HepG2 (cell line): Measurements from ENCODE around the gene FGA. TPM values are rescaled to one million over a fixed set of nuclear protein-coding genes. Genes with fewer than 3 reads are reported as not detected.

Source experiments
- ATF7-NPFF ChIP-seq: sonication (generic); formaldehyde crosslinking; IDR thresholded peaks from 2 replicates; pipeline ENCODE4 v1.8.1; 2023; ENCODE audit warnings: mild to moderate bottlenecking, low read depth, missing genetic modification reagents, moderate library complexity
- BCL6 ChIP-seq: IDR thresholded peaks from 2 replicates; pipeline ENCODE4 v1.6.1; 2016; ENCODE audit warnings: missing genetic modification reagents, missing compliant biosample characterization
- EZH2 ChIP-seq: conservative IDR thresholded peaks from 2 replicates; pipeline ENCODE4 v1.6.1; 2012; ENCODE audit warnings: mild to moderate bottlenecking, low read depth, low read length, moderate library complexity
- GLI4 ChIP-seq: sonication (generic); formaldehyde crosslinking; IDR thresholded peaks from 2 replicates; pipeline ENCODE4 v1.5.1; 2020; ENCODE audit warnings: missing genetic modification reagents, mild to moderate bottlenecking, moderate library complexity, borderline replicate concordance
- HOXA3 ChIP-seq: sonication (generic); formaldehyde crosslinking; IDR thresholded peaks from 2 replicates; pipeline ENCODE4 v1.5.0; 2020; ENCODE audit warnings: missing genetic modification reagents
- IRF9 ChIP-seq: sonication (generic); formaldehyde crosslinking; IDR thresholded peaks from 2 replicates; pipeline ENCODE4 v1.8.0; 2022; ENCODE audit warnings: missing genetic modification reagents, mild to moderate bottlenecking, borderline replicate concordance
- KLF6 ChIP-seq: IDR thresholded peaks from 2 replicates; pipeline ENCODE4 v1.8.0; 2016; ENCODE audit warnings: missing biosample characterization, missing genetic modification reagents
- MLLT10 ChIP-seq: sonication (generic); formaldehyde crosslinking; IDR thresholded peaks from 2 replicates; pipeline ENCODE4 v1.4.0; 2020; ENCODE audit warnings: missing genetic modification reagents
- MTA1 ChIP-seq: sonication (generic); formaldehyde crosslinking; IDR thresholded peaks from 2 replicates; pipeline ENCODE4 v1.4.0; 2020; ENCODE audit warnings: missing genetic modification reagents, mild to moderate bottlenecking, borderline replicate concordance
- NR2F6 ChIP-seq, 2 experiments: IDR thresholded peaks; 2 replicates each; pipeline ENCODE4 v1.6.1; 2016; ENCODE audit warnings: antibody characterized with exemption in 1 of 2, mild to moderate bottlenecking in 1 of 2
- POLR2AphosphoS2 ChIP-seq: IDR thresholded peaks from 2 replicates; pipeline ENCODE4 v1.6.1; 2011; ENCODE audit warnings: low read depth, low read length, improper control_type of control experiment
- SMAD3 ChIP-seq: sonication (generic); formaldehyde crosslinking; IDR thresholded peaks from 2 replicates; pipeline ENCODE4 v1.4.0; 2020; ENCODE audit warnings: missing genetic modification reagents
- ZBTB44 ChIP-seq: sonication (generic); formaldehyde crosslinking; IDR thresholded peaks from 2 replicates; pipeline ENCODE4 v1.4.0; 2020; ENCODE audit warnings: missing genetic modification reagents
- ZNF101 ChIP-seq: sonication (generic); formaldehyde crosslinking; IDR thresholded peaks from 2 replicates; pipeline ENCODE4 v1.4.0; 2020; ENCODE audit warnings: mild to moderate bottlenecking, low read depth, missing genetic modification reagents, borderline replicate concordance
- ZNF3 ChIP-seq: IDR thresholded peaks from 2 replicates; pipeline ENCODE4 v1.7.0; 2017; ENCODE audit warnings: inconsistent platforms
- ZNF33B ChIP-seq: sonication (generic); formaldehyde crosslinking; IDR thresholded peaks from 2 replicates; pipeline ENCODE4 v1.5.1; 2020; ENCODE audit warnings: mild to moderate bottlenecking, missing genetic modification reagents
- ZNF710 ChIP-seq: sonication (generic); formaldehyde crosslinking; IDR thresholded peaks from 2 replicates; pipeline ENCODE4 v1.5.0; 2020; ENCODE audit warnings: mild to moderate bottlenecking, missing genetic modification reagents, borderline replicate concordance
- ZNF75D ChIP-seq: sonication (generic); formaldehyde crosslinking; IDR thresholded peaks from 2 replicates; pipeline ENCODE4 v1.8.1; 2023; ENCODE audit warnings: missing genetic modification reagents, mild to moderate bottlenecking, borderline replicate concordance
- polyA plus RNA-seq, 8 experiments: library from polyadenylated mRNA; depleted of rRNA in 3 of 8; stranded (reverse) in 7 of 8; unstranded in 1 of 8; fragments of >200 nt; fragmentation: Illumina TruSeq in 4 of 8; extraction: Trizol in 4 of 8; gene quantifications; 2 replicates each; pipeline versions ENCODE4 v1.2.1 to v1.2.3, GENCODE V29; 2011 to 2016; ENCODE audit warnings: low read depth in 4 of 8, missing spikeins in 1 of 8, mixed read lengths in 1 of 8; ENCODE audit not compliant: insufficient read depth in 1 of 8
- total RNA-seq, 5 experiments: library from RNA; depleted of rRNA; stranded (reverse); fragments of >200 nt; fragmentation: Illumina TruSeq; extraction: Trizol; gene quantifications; 2 replicates each; pipeline ENCODE4 v1.2.3, GENCODE V29; 2016; ENCODE audit warnings: low read depth in 1 of 5
- TF ChIP-seq, protein P1 (sequence below): sonication (generic); formaldehyde crosslinking; IDR thresholded peaks from 2 replicates; pipeline ENCODE4 v1.4.0; 2020; ENCODE audit warnings: missing genetic modification reagents
- TF ChIP-seq, protein P2 (sequence below): sonication (generic); formaldehyde crosslinking; IDR thresholded peaks from 2 replicates; pipeline ENCODE4 v1.8.0; 2022; ENCODE audit warnings: missing genetic modification reagents, mild to moderate bottlenecking, inconsistent platforms, borderline replicate concordance
- TF ChIP-seq, protein P3 (sequence below): sonication (generic); formaldehyde crosslinking; IDR thresholded peaks from 2 replicates; pipeline ENCODE4 v1.4.0; 2020; ENCODE audit warnings: mild to moderate bottlenecking, missing genetic modification reagents
- TF ChIP-seq, protein P4 (sequence below): sonication (generic); formaldehyde crosslinking; IDR thresholded peaks from 2 replicates; pipeline ENCODE4 v1.4.0; 2020; ENCODE audit warnings: mild to moderate bottlenecking, missing genetic modification reagents

The FGA gene
- total and polyA plus RNA-seq, 2 of the 13 experiments (the other 11 are each of a cell fraction or from before 2014, with no cell fraction given) = 640 to 1,523 TPM

DNA sequence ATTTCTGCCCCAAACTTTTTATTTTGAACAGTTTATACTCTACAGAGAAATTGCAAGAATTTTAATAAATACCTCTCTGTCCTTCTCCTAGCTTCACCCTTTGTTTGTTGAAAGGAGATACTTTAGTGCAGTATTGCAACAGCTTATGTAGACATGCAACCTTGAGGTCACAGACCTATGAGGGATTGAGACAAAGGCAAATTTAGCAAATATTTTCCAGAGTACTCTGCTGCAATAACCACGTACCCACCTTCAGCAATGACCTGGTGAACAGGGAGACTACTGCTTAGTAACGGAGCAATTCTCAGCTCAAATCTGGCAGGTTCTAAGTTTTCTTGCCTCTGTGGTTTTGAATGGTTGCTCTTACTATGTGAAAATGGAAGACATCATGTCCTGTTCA, 13.2 kb downstream of the FGA start (continued):
- TF ChIP-seq, protein P1, sequence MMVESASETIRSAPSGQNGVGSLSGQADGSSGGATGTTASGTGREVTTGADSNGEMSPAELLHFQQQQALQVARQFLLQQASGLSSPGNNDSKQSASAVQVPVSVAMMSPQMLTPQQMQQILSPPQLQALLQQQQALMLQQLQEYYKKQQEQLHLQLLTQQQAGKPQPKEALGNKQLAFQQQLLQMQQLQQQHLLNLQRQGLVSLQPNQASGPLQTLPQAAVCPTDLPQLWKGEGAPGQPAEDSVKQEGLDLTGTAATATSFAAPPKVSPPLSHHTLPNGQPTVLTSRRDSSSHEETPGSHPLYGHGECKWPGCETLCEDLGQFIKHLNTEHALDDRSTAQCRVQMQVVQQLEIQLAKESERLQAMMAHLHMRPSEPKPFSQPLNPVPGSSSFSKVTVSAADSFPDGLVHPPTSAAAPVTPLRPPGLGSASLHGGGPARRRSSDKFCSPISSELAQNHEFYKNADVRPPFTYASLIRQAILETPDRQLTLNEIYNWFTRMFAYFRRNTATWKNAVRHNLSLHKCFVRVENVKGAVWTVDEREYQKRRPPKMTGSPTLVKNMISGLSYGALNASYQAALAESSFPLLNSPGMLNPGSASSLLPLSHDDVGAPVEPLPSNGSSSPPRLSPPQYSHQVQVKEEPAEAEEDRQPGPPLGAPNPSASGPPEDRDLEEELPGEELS (CRISPR knock-in tag) = peak; percentile 94
- TF ChIP-seq SMAD3 (CRISPR knock-in tag) (peak; percentile 97), ZNF710 (CRISPR knock-in tag) (peak; percentile 44; the same call in 1 of the 2 replicates), HOXA3 (peak; percentile 43; the same call in 1 of the 2 replicates), POLR2AphosphoS2 (no peak), MLLT10 (no peak), IRF9 (CRISPR knock-in tag) (no peak), ZNF75D (no peak), GLI4 (no peak), EZH2 (no peak), KLF6 (CRISPR knock-in tag) (0 out of 2 replicates have a peak, but pooled peaks have one; percentile 49), ZNF101 (CRISPR knock-in tag) (no peak), ZBTB44 (0 out of 2 replicates have a peak, but pooled peaks have one; percentile 57), ATF7-NPFF (CRISPR knock-in tag) (no peak), BCL6 (peak; percentile 96), MTA1 (CRISPR knock-in tag) (no peak), ZNF3 (peak; percentile 45; the same call in 1 of the 2 replicates), ZNF33B (CRISPR knock-in tag) (no peak), NR2F6 (IDR thresholded peaks at IDR 0.05) (peak; percentile 96), NR2F6 (CRISPR knock-in tag; IDR thresholded peaks at IDR 0.05) (peak; percentile 95)
- TF ChIP-seq, protein P2, sequence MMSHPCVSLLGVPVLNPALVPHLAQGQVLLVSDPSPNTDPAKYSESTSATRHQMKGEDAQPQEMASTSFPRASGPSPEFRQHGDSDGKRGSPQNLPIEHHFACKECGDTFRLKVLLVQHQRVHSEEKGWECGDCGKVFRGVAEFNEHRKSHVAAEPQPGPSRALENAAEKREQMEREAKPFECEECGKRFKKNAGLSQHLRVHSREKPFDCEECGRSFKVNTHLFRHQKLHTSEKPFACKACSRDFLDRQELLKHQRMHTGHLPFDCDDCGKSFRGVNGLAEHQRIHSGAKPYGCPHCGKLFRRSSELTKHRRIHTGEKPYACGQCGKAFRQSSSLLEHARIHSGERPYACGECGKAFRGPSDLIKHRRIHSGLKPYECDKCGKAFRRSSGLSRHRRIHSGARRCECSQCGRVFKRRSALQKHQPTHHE (CRISPR knock-in tag) = no peak
- TF ChIP-seq, protein P3, sequence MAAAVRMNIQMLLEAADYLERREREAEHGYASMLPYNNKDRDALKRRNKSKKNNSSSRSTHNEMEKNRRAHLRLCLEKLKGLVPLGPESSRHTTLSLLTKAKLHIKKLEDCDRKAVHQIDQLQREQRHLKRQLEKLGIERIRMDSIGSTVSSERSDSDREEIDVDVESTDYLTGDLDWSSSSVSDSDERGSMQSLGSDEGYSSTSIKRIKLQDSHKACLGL (CRISPR knock-in tag) = no peak
- TF ChIP-seq, protein P4, sequence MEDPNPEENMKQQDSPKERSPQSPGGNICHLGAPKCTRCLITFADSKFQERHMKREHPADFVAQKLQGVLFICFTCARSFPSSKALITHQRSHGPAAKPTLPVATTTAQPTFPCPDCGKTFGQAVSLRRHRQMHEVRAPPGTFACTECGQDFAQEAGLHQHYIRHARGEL (CRISPR knock-in tag) = no peak
